ENCODE measurements around the gene EIF4ENIF1.
"Not testable (repeated sequence)": the region's sequence is repeated elsewhere in the genome, so short reads cannot be mapped to it uniquely, and the experiment has no call there.

- TF ChIP-seq CTCF, POLR2A (IDR thresholded peaks at IDR 0.05): not testable (repeated sequence)
Observed at GRCh38 chr22:31507517-31507916, 17.9 kb upstream of the EIF4ENIF1 start.
